MCF 10A (cell line): ENCODE measurements around the gene ATP5MC2. TPM values are rescaled to one million over a fixed set of nuclear protein-coding genes. Genes with fewer than 3 reads are reported as not detected.
"Not testable (repeated sequence)": the region's sequence is repeated elsewhere in the genome, so short reads cannot be mapped to it uniquely, and the experiment has no call there.

Experiments
- BruUV-seq: library from RNA; stranded (reverse); fragments of 400-500 nt; replicated peaks from 2 replicates; lab custom pipeline; 2021; lab: Mats Ljungman, UMichigan
- CTCF ChIA-PET: fragments of 300-600 bp; sonication (Branson Sonifier 250); formaldehyde crosslinking; extraction: SDS; loops from one replicate; lab custom pipeline; 2021; ENCODE audit warnings: antibody characterized with exemption, inconsistent platforms; lab: Yijun Ruan, JAX
- POLR2A ChIA-PET: fragments of 300-600, 350-650 bp; sonication (Branson Sonifier 250); formaldehyde crosslinking; extraction: SDS; loops from one replicate; lab custom pipeline; 2020; ENCODE audit warnings: antibody characterized with exemption, inconsistent platforms; lab: Yijun Ruan, JAX
- DNase-seq: peaks from one replicate; pipeline ENCODE4 v3.0.0-alpha.2; 2018; ENCODE audit not compliant: unreplicated experiment
- H3K27ac Mint-ChIP-seq: one replicate; pipeline ENCODE4 v1.8.0; 2022; ENCODE audit warnings: mild to moderate bottlenecking, low read depth, mixed read lengths; ENCODE audit not compliant: unreplicated experiment
- H3K27me3 Mint-ChIP-seq: one replicate; pipeline ENCODE4 v1.8.0; 2022; ENCODE audit warnings: mixed read lengths; ENCODE audit not compliant: insufficient read depth, unreplicated experiment
- H3K36me3 Mint-ChIP-seq: one replicate; pipeline ENCODE4 v1.8.0; 2022; ENCODE audit warnings: mild to moderate bottlenecking, moderate library complexity, mixed read lengths; ENCODE audit not compliant: insufficient read depth, unreplicated experiment
- H3K4me1 Mint-ChIP-seq: one replicate; pipeline ENCODE4 v1.8.0; 2022; ENCODE audit warnings: mixed read lengths; ENCODE audit not compliant: insufficient read depth, unreplicated experiment
- H3K4me3 Mint-ChIP-seq: one replicate; pipeline ENCODE4 v1.8.0; 2022; ENCODE audit warnings: mild to moderate bottlenecking, moderate library complexity, mixed read lengths; ENCODE audit not compliant: unreplicated experiment
- H3K9me3 Mint-ChIP-seq: one replicate; pipeline ENCODE4 v1.8.0; 2022; ENCODE audit warnings: mixed read lengths; ENCODE audit not compliant: unreplicated experiment
- CTCF ChIP-seq: fragments of 200-600 bp; IDR thresholded peaks from one replicate; pipeline ENCODE4 v1.8.0; 2022; ENCODE audit warnings: antibody characterized with exemption, mild to moderate bottlenecking; ENCODE audit not compliant: unreplicated experiment
- intact Hi-C: fragments of 100-400 bp; cut with micrococcal nuclease; formaldehyde crosslinking; loops from 2 replicates; pipeline ENCODE4 v1.14.1; 2022
- total RNA-seq: library from RNA; stranded (reverse); gene quantifications from 2 replicates; pipeline ENCODE4 v1.2.3, GENCODE V29; 2022

The ATP5MC2 gene
- total RNA-seq, 1 experiment from 2014 or later = 381 TPM

GRCh38 chr12:53643232-53643979, 32.5 kb downstream of the ATP5MC2 start:
- Mint-ChIP-seq H3K36me3 (no peaks in the 10 kb centered on the region), H3K9me3 (no peaks in the 10 kb centered on the region), H3K27me3 (no peaks in the 10 kb centered on the region), H3K27ac (no peak overlapping the region), H3K4me1 (no peaks in the 10 kb centered on the region), H3K4me3 (no peak overlapping the region)
- no peak for DNase-seq
- POLR2A ChIA-PET = interaction anchor here (0.5 kb wide), 1 partner anchor 13 kb away, joined by 6 read pairs; no protein-coding TSS in a partner anchor
- no peak for TF ChIP-seq CTCF
- intact Hi-C loops = no loop called here
- BruUV-seq = no TSS peak
- CTCF ChIA-PET = interaction anchor here (1.5 kb wide), 1 partner anchor 100 kb away, joined by 4 read pairs; no protein-coding TSS in a partner anchor

DNA sequence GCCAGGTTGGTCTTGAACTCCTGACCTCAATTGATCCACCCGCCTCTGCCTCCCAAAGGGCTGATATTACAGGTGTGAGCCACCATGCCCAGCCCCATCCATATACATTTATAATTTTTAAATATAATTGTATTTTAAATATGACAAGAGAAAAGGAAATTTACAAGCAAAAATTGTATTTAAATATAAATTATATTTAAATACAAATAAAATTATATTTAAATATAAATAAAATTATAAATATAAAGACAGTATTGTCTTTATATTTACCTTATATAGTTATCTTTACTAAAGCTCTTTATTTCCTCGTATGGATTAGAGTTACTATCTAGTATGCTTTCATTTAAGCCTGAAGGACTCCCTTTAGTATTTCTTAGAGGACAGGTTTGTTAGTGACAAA, 37.8 kb downstream of the ATP5MC2 start:
- no TSS peak for BruUV-seq
- no peaks in the 10 kb centered on the region for H3K4me1 Mint-ChIP-seq
- no peaks in the 10 kb centered on the region for H3K36me3 Mint-ChIP-seq
- intact Hi-C loops = no loop called here
- POLR2A ChIA-PET = interaction anchor here (0.6 to 1.5 kb wide), 2 partner anchors 12 to 39 kb away, joined by 3 to 4 read pairs; partner anchors contain the start of gene ATF7
- no peaks in the 10 kb centered on the region for H3K9me3 Mint-ChIP-seq
- no peak for DNase-seq
- H3K27ac Mint-ChIP-seq = no peak overlapping the region
- H3K27me3 Mint-ChIP-seq = no peaks in the 10 kb centered on the region
- H3K4me3 Mint-ChIP-seq = no peak overlapping the region
- CTCF ChIA-PET = interaction anchor here (0.6 kb wide), 1 partner anchor 578 kb away, joined by 4 read pairs; no protein-coding TSS in a partner anchor
- TF ChIP-seq CTCF = no peak

DNA sequence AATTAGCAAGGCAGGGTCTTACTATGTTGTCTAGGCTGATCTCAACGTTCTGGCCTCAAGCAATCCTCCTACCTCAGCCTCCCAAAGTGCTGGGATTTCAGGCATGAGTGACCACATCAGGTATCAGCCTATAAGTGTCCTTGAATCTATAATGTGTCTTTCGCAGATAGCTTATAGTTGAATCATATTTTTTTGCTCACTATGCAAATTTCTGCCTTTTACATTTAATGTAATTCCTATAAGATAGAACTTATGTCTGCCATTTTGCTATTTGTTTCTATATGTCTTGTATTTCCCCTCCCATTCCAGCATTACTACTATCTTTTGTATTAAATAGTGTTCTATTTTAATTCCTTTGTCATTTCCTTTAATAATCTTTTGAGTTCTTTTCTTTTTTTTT, 39.2 kb downstream of the ATP5MC2 start:
- Mint-ChIP-seq H3K4me1 (no peaks in the 10 kb centered on the region), H3K4me3 (no peak overlapping the region), H3K27me3 (no peaks in the 10 kb centered on the region), H3K9me3 (no peaks in the 10 kb centered on the region), H3K27ac (no peak overlapping the region), H3K36me3 (no peaks in the 10 kb centered on the region)
- CTCF ChIA-PET = no interaction called here
- POLR2A ChIA-PET = interaction anchor here (2.4 kb wide), 1 partner anchor 12 kb away, joined by 7 read pairs; no protein-coding TSS in a partner anchor
- TF ChIP-seq CTCF = no peak
- no peak for DNase-seq
- intact Hi-C loops = no loop called here
- no TSS peak for BruUV-seq

- H3K9me3 Mint-ChIP-seq, H3K4me3 Mint-ChIP-seq, CTCF ChIA-PET, H3K4me1 Mint-ChIP-seq, H3K27me3 Mint-ChIP-seq, DNase-seq, H3K27ac Mint-ChIP-seq, H3K36me3 Mint-ChIP-seq, BruUV-seq, intact Hi-C loops: not testable (repeated sequence)
- POLR2A ChIA-PET = interaction anchor here (2.4 kb wide), 1 partner anchor 11 kb away, joined by 7 read pairs; no protein-coding TSS in a partner anchor
Observed at GRCh38 chr12:53635708-53636107, 40.2 kb downstream of the ATP5MC2 start.
